Hepatocyte (in vitro differentiated cells): Measurements from ENCODE around the gene TGFB3. TPM values are rescaled to one million over a fixed set of nuclear protein-coding genes. Genes with fewer than 3 reads are reported as not detected.
A peak's percentile ranks its signal among the peaks of the same experiment; 100 is the strongest.

Experiments used
- DNase-seq: peaks from one replicate; pipeline ENCODE4 v3.0.0-alpha.2; 2016; ENCODE audit warnings: low spot score
- H2AFZ ChIP-seq: fragments of 200-600 bp; sonication (generic); 2 replicates; pipeline ENCODE4 v1.6.0; 2016; ENCODE audit warnings: antibody characterized with exemption, mild to moderate bottlenecking
- H3K27ac ChIP-seq: fragments of 200-600 bp; sonication (generic); 2 replicates; pipeline ENCODE4 v1.5.1; 2016; ENCODE audit warnings: mild to moderate bottlenecking
- H3K27me3 ChIP-seq: fragments of 200-600 bp; sonication (generic); 2 replicates; pipeline ENCODE4 v1.6.1; 2016
- H3K36me3 ChIP-seq: fragments of 200-600 bp; sonication (generic); replicated peaks from 2 replicates; pipeline ENCODE4 v1.5.1; 2016; ENCODE audit warnings: low read depth; ENCODE audit not compliant: insufficient read depth
- H3K4me1 ChIP-seq: fragments of 200-600 bp; sonication (generic); 2 replicates; pipeline ENCODE4 v1.5.1; 2016; ENCODE audit warnings: mild to moderate bottlenecking, moderate library complexity; ENCODE audit not compliant: insufficient read depth
- H3K4me2 ChIP-seq: fragments of 200-600 bp; sonication (generic); 2 replicates; pipeline ENCODE4 v1.6.0; 2016
- H3K4me3 ChIP-seq: fragments of 200-600 bp; sonication (generic); 2 replicates; pipeline ENCODE4 v1.5.1; 2016; ENCODE audit warnings: mild to moderate bottlenecking
- H3K79me2 ChIP-seq: fragments of 200-600 bp; sonication (generic); 2 replicates; pipeline ENCODE4 v1.6.0; 2017; ENCODE audit warnings: mild to moderate bottlenecking
- H3K9me2 ChIP-seq: fragments of 200-600 bp; sonication (generic); replicated peaks from 2 replicates; pipeline ENCODE4 v1.6.0; 2017; ENCODE audit warnings: mild to moderate bottlenecking; ENCODE audit not compliant: insufficient read depth
- H3K9me3 ChIP-seq: fragments of 200-600 bp; sonication (generic); 2 replicates; pipeline ENCODE4 v1.5.1; 2016; ENCODE audit warnings: low read depth, mild to moderate bottlenecking
- H4K20me1 ChIP-seq: fragments of 200-600 bp; sonication (generic); 2 replicates; pipeline ENCODE4 v1.6.0; 2016; ENCODE audit warnings: mild to moderate bottlenecking; ENCODE audit not compliant: insufficient read depth, poor library complexity, severe bottlenecking
- EZH2 ChIP-seq: fragments of 200-600 bp; sonication (generic); IDR thresholded peaks from 2 replicates; pipeline ENCODE4 v1.6.1; 2016; ENCODE audit warnings: antibody characterized with exemption, mild to moderate bottlenecking, borderline replicate concordance
- EZH2phosphoT487 ChIP-seq: fragments of 200-600 bp; sonication (generic); IDR thresholded peaks from one replicate; pipeline ENCODE4 v1.6.1; 2018; ENCODE audit warnings: antibody characterized with exemption, mild to moderate bottlenecking, low read depth, moderate library complexity; ENCODE audit not compliant: unreplicated experiment, severe bottlenecking
- WGBS: methylation state at CpG from one replicate; pipeline ENCODE4 v1.1.6; 2016; ENCODE audit warnings: low lambda C conversion rate; ENCODE audit errors: missing lambda C conversion rate; 5-methylcytosine and 5-hydroxymethylcytosine counted together
- polyA plus RNA-seq: library from polyadenylated mRNA; unstranded; fragments of >200 nt; fragmentation: Nextera tagmentation; extraction: Ambion mirVana; gene quantifications from 2 replicates; pipeline ENCODE4 v1.2.1, GENCODE V29; 2016
- total RNA-seq: library from RNA; depleted of rRNA; stranded (reverse); fragments of >200 nt; gene quantifications from 2 replicates; pipeline ENCODE4 v1.2.3, GENCODE V29; 2014
- TF ChIP-seq, protein P1 (sequence below): fragments of 200-600 bp; sonication (generic); IDR thresholded peaks from 2 replicates; pipeline ENCODE4 v1.5.1; 2016; ENCODE audit warnings: antibody characterized with exemption, mild to moderate bottlenecking; ENCODE audit not compliant: poor library complexity

The TGFB3 gene
- total and polyA plus RNA-seq, 2 experiments from 2014 or later = 23.1 to 26.2 TPM

DNA sequence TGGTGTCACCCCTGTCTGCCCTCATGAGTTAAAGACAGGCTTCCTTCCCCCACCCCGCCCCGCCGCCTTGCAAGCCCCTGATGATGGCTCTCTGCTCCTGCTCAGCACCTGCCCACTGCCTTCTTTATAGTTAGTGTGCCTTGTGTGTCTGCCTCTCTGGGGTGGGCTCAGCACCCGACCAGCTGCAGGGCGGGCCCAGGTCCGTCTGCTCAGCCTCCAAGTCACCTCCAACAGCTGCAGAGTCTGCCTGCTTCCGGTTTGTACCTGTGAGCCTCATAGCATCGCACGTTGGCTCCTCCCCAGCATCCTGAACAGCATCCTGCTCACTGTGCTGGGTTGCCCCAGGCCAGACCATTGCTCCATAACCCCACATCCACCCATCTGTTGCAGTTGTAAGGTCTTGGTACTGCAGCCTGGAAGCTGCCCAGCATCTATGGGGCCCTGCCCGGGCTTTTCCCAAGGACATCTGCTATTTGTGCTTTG is 3.5 kb downstream of the TGFB3 start:
- Histone ChIP-seq H3K9me2 (no peaks in the 10 kb centered on the region), H3K4me2 (peak overlapping the region; percentile 91), H3K27me3 (no peaks in the 10 kb centered on the region), H3K4me3 (no peak overlapping the region), H4K20me1 (no peaks in the 10 kb centered on the region), H3K27ac (no peak overlapping the region), H3K79me2 (peaks cover 38% of the 10 kb centered on the region), H3K4me1 (peaks cover 20% of the 10 kb centered on the region), H3K36me3 (no peaks in the 10 kb centered on the region), H3K9me3 (no peaks in the 10 kb centered on the region), H2AFZ (no peak overlapping the region)
- DNase-seq = no peak
- TF ChIP-seq, protein P1, sequence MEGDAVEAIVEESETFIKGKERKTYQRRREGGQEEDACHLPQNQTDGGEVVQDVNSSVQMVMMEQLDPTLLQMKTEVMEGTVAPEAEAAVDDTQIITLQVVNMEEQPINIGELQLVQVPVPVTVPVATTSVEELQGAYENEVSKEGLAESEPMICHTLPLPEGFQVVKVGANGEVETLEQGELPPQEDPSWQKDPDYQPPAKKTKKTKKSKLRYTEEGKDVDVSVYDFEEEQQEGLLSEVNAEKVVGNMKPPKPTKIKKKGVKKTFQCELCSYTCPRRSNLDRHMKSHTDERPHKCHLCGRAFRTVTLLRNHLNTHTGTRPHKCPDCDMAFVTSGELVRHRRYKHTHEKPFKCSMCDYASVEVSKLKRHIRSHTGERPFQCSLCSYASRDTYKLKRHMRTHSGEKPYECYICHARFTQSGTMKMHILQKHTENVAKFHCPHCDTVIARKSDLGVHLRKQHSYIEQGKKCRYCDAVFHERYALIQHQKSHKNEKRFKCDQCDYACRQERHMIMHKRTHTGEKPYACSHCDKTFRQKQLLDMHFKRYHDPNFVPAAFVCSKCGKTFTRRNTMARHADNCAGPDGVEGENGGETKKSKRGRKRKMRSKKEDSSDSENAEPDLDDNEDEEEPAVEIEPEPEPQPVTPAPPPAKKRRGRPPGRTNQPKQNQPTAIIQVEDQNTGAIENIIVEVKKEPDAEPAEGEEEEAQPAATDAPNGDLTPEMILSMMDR = no peak
- TF ChIP-seq EZH2 (no peak), EZH2phosphoT487 (no peak)
- 76% methylated on average over 10 of the region's 10 CpGs for WGBS

DNA sequence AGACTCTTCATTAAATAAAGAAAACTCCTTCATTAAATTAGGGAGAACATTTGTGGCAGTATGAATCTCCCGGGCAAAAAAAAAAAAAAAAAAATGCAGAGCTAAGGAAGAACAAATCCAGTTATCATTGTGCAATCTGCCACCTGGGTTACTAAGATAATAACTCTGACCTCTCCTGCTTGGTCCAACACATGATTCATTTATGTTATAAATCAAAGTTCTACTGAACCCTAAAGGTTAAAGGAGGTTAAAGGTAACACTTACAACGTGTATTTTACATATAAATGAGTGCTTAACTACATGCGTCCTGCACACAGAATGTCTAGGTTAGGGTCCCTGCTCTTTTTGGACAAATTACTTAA is 4.2 kb downstream of the TGFB3 start:
- no peak overlapping the region for H3K27ac ChIP-seq
- H3K4me2 ChIP-seq = peak overlapping the region; percentile 91
- DNase-seq = no peak
- H4K20me1 ChIP-seq = no peaks in the 10 kb centered on the region
- no peaks in the 10 kb centered on the region for H3K36me3 ChIP-seq
- no peak overlapping the region for H3K4me3 ChIP-seq
- peaks cover 20% of the 10 kb centered on the region for H3K4me1 ChIP-seq
- H3K79me2 ChIP-seq = peaks cover 38% of the 10 kb centered on the region
- 47% methylated on average over 3 of the region's 3 CpGs for WGBS
- no peaks in the 10 kb centered on the region for H3K9me2 ChIP-seq
- no peaks in the 10 kb centered on the region for H3K27me3 ChIP-seq
- H3K9me3 ChIP-seq = no peaks in the 10 kb centered on the region
- TF ChIP-seq EZH2 = no peak
- no peak for TF ChIP-seq EZH2phosphoT487
- TF ChIP-seq, protein P1 = no peak
- H2AFZ ChIP-seq = no peak overlapping the region

DNA sequence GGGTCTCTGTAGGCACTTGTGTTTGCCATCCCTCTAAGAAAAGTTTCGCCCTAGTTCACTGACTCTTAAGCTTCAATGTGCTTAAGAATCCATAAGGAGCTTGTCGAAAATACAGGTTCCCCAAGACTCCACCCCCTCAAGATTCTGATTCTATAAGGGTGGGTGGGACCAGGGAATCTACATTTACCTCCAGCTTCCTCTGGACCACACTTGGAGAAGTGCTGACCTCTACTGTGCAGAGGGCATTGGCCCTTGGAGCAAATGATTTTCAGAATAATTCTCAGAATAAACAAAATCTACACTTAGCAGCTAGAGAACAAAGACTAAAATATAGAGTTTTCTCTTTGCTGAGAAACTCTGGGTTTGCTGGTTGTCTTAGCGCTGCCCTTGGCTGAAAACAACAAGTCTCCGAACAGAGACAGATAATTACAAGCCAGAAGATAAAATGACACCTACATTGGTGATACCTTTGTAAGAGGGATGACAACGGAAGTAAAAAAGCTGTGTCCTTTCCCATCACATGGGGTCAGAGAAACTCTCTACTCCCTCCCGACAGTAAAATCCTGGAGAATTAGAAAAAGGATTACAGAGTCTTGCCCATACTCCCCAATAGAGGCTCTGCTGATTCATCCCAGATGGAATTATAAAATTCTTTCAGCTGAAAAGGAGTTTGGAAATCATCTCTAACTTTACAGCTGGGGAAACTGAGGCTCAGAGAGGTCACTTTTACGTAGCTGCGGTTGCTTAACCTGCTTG is 4.8 kb downstream of the TGFB3 start:
- Histone ChIP-seq H3K79me2 (peaks cover 38% of the 10 kb centered on the region), H4K20me1 (no peaks in the 10 kb centered on the region), H3K9me3 (no peaks in the 10 kb centered on the region), H2AFZ (no peak overlapping the region), H3K9me2 (no peaks in the 10 kb centered on the region), H3K36me3 (no peaks in the 10 kb centered on the region), H3K4me2 (peak overlapping the region; percentile 91), H3K4me3 (no peak overlapping the region), H3K4me1 (peaks cover 20% of the 10 kb centered on the region), H3K27ac (peak overlapping the region; percentile 14), H3K27me3 (no peaks in the 10 kb centered on the region)
- DNase-seq = no peak
- TF ChIP-seq EZH2 (no peak), EZH2phosphoT487 (no peak)
- TF ChIP-seq, protein P1 = no peak
- WGBS = 58% methylated on average over 8 of the region's 8 CpGs
